HG02885 (cell line): ENCODE data around the gene GABRB1.

ENCODE experiments used
- ATAC-seq: cut with Tn5 transposase; IDR thresholded peaks from one replicate; pipeline ENCODE4 v1.9.1; 2021; ENCODE audit warnings: mild to moderate bottlenecking; ENCODE audit not compliant: unreplicated experiment, poor library complexity

The GABRB1 gene

DNA sequence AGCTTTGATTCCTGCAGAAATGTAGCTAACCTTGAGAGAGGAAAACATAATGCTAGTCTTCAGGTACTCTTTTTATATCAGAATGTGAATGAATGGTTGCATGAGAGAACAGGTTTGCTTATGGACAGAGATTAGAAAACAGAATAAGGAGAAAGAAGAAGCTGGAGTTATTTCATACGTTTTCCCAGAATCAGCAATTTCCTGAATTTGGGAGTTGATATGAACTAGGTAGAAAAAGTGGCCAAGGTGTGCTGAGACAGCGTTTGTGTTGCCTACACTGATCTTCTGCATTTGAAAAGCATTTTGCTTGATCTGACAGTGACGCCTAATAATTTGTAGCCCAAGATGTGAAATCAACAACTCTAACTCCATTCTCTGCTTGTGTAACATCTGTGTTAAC is 12.5 kb downstream of the GABRB1 start:
- ATAC-seq, result no peak

DNA sequence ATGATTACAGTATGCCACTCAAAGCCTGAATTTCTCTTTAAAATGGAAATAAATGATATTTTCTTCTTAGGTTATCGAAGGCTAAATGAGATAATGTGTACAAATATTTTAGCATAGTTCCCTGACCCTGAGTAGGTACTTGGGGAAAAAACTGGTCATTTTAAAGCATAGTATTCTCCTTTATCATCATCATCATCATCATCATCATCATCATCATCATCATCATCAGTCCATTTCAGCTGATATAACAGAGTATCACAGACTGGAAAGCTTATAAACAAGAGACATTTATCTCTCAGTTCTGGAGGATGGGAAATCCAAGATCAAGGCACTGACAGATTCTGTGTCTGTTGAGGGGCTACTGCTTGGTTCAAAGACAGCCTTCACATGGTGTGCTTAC is 13.9 kb downstream of the GABRB1 start:
- no peak for ATAC-seq

DNA sequence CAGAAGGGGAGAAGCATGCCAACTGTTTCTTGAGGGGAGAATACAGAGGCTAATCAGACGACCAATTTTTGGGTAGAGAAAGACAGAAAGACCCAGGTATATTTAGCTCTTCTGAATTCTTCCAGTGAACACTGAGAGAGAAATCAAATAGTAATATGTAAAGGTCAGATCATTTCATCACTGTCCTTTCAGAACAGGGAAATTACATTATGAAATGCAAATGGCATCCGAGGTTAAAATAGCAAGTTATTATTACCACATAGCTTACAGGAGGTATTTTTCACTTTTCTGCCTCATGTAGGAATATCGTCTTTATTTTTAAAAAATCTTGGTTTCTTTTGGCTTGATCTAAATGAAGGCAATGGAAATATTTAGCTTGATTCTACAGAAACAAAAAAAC is 18.0 kb downstream of the GABRB1 start:
- ATAC-seq, result no peak

DNA sequence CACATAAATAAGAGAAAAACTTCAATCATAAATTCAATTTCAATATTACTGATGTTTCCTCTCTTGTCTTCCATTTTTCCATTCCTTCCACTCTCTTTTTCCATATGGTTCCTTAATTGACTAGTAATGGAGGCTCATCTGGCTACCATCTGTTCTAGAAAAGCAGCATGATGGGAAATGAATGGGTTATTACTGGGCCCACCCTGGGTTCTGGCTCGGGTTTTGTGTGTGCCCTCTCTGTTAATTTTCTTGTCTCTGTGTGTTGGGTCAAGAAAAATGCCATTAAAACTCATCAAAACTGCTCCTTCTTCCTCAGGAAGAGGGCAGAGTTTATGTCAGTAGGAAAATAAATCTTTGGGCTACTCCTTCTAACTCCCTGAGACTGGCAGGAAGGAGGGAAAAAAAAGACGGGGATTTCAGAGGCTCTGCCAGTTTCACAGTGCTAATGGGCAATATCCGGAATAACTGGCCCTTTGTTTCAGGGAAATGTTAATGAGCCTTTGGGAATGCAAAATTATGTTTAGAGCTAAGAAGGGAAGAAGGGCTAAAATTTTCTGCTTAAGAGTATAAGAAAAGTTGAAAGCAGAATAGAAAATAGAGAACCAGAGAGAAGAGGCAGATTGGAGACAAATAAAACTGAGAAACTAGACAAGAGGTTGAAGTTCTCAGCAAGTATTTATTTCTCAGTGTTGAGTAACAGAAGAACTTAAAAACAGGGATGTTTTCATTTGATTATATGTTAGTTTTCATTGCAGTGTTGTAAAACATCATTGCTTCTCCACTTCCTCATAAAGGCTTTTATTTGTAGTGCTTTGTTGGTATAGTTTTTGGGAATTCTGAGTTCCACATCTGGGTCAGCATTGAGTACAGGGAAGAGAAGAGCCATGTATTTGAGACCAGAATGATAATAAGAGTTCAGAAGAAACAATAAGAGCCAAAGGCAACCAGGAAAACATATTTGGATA is 19.7 kb downstream of the GABRB1 start:
- no peak for ATAC-seq

DNA sequence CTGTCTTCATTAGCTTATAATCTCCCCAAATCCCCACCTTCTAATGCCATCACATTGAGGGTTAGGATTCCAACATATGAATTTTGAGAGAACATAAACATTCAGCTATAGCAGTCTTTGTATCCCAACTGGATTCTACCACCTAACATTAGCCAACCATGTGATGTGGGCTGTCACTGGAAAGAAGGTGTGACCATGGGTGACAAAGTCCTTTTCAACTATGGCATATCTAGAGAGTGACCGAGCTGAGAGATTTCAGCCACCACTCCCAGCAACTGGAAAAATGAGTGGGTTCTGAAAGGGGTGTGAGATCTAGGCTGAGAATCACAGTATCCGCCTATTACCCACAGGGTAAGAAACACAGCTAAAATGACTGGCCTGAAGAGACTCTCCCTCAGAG is 22.1 kb downstream of the GABRB1 start:
- no peak for ATAC-seq

DNA sequence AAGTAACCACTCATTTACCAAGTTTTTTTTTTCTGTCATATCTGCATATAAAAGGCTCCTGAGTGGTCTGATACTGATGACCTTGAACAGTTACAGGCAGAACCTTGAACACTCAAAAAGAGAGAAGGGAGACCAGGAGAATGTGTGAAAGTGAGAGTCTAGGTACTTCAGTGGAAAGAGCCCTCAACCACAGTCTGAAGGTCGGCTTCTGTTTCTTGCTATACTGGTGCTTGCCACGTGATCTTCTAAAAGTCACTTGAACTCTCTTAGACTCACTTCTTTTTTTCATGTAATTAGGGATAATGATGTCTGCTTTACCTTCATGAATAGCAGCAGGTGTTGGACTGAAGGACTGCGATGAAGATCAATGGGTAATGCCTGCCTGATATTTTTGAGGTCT is 22.8 kb downstream of the GABRB1 start:
- peak; percentile 63 for ATAC-seq

DNA sequence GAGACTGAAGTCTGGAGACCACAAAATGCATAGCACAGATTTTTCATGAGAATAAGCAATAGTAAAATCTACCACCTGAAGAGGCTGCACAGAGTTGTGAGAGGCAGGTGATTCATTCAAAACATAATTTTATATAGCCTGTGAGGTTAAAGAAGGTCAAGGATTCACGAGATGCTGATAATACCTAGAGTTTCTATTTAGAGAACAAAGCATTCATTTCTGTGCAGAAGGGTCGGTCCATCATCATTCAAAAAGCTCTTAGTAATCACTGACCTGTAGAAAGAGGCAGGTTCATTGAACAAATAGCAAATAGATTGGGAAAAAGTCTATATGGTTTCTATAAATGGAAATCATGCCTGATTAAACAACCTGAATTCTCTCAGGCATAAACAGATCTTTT is 26.6 kb downstream of the GABRB1 start:
- ATAC-seq, result no peak

DNA sequence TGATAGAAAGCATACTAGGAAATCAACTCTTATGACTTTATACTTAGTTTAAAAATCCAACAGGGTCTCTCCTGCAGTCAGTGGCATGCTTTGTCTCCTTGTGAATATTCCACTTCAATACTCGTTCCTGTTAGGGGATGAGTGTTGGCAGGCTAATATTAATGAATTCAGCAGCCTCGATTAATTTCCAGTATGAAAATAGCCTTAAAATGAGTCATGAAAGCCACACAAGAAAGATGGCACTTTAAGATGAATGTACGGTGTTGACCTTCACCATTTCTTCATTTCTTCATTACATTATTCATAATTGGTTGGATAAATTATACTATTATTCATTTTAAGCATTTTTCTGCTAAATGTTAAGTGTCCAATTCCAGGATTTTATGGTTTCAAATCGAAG is 29.2 kb downstream of the GABRB1 start:
- ATAC-seq, result no peak

DNA sequence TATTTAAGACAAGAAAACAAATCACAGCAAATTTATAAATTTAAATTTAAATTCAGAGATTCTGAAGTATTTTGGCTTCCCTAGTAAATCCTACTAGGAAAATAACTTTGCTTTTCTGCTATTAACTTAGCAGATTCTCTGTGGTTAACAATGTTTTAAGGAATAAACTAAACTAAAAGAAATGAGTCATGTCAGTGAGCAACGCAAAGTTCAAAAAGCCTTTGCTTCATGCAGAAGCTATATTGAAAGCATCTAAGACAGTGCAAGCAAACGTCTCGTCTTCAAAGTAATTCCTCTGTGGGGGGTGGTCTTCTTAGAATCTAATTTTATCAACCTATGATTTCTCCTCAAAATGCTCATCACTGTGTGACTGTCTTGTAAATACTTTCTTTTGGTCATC is 30.1 kb downstream of the GABRB1 start:
- no peak for ATAC-seq

DNA sequence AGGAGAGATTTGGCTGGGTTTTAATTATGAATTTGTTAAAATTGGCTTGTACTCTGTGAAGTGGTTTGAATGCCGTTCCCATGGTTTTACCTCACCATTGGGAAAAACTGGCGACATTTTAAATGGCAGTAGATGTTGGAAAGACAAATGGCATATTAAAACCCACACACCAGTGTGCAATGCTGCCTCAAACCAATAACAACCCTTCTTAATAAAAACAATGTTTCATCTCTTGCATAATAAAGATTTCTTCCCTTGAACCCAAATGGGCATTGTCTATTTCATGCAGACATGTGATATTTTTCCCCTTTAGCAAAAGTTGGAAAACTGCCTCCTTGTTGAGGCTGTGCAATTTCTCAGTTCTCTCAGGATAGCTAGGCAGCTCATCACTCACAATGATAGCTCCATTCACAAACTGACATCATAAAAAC is 33.7 kb downstream of the GABRB1 start:
- no peak for ATAC-seq

DNA sequence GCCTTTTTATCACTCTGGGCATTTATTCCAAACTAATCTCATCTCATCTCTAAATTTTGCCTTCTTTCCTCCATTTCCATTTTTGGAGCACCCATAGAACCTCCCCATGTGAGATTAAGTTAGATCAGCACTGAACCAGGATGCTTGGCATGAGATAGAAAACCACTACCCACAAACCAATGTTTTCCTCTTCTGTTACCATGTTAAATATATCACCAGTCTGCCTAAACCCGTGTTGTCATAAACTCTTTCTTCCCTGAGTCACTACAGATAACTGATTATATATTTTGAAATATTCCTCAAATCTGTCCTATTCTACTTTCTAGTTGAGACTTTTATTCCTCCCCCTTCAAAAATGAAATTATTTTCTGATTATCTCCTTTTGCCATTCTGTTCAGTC is 37.6 kb downstream of the GABRB1 start:
- ATAC-seq, result no peak

DNA sequence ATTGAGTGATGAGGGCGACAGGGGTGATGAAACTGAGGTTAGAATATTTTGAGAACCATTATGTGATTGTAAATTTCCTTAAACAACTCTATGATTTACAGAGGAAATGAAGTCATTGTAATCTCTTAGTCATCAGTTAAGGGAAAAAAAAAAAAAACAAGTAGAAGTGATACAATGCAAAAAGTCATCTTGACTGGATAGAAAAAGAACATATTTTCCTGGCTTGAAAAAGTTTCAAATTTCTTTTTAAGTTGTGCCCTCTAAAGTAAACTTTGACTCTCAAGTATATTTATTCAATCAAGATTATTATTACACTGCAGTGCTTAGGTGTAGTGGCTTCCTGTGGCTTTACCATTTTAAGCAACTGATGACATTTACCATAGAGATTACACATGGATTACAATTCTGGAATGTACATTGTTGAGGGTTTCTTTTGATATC is 40.6 kb downstream of the GABRB1 start:
- no peak for ATAC-seq

DNA sequence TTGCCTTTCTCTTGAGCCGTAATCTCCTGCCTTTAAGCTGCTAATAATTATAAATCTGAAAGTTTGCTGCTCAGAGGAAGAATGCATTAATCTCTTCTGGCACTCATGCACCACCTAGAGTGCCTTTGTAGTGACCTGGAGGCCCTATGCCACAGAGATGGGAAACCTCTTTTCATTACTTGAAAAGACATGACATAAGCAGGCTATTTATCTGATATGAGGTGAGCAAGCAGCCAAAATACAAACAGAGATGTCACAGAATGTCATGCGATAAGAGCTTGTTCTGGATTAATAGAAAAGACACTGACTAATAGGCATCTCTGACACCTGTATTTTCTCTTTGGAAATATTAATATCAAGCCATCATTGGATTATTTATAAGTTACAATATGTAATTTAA is 42.3 kb downstream of the GABRB1 start:
- no peak for ATAC-seq

DNA sequence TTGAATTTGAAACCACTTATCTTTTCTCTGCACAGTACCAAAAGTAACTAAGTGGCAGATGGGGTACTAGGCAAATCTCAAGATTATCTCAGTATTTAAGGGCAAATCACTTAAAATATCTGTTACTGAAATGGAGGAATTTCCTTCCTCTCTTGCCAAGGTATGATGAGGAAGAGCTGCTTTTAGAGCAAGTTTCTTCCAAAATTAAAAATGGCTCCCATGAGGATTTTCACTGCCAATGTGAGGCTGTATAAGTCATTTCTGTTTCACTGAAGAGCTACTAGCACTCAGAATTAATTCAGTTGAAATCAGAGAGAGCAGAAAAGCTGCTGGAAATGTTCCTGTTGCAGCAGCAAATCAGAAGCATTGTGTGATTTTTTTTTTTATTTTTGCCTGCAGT is 43.4 kb downstream of the GABRB1 start:
- ATAC-seq, result no peak

DNA sequence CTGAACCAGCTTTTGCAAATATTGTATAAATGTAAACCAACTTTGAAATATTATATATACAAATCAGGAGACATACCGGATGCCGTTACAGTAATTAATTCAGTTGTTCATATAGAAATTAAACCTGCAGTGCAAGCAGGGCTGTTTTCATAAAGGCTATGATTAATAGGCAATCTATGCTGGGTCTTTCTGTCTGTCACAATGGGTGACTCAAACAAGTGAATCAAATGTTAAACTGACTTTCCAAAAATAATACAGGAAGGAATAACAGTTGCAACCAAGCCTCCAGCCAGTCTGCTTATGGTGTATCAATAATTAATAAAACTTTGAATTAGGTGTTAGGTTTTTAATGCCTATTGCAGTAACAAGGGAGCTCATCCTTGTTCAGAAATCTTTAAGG is 43.9 kb downstream of the GABRB1 start:
- no peak for ATAC-seq

DNA sequence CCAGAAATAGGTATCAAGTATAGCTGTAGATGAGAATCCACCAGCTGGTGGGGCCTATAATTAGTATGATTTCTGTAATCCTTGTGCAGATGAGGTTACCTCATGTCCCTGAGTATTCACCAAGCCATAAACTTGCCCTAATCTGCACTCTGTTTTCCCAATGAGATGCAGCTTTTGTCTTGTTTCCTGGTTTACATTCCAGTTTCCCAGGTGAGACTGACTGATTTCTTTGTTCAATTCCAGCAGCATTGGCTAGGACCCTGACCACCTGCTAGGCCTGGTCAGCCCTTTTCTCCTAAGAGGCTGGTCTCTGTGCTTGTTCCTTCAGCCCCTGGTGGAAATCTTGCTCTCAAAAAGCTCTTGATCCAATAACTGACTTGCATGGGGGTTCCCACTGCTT is 44.6 kb downstream of the GABRB1 start:
- no peak for ATAC-seq

DNA sequence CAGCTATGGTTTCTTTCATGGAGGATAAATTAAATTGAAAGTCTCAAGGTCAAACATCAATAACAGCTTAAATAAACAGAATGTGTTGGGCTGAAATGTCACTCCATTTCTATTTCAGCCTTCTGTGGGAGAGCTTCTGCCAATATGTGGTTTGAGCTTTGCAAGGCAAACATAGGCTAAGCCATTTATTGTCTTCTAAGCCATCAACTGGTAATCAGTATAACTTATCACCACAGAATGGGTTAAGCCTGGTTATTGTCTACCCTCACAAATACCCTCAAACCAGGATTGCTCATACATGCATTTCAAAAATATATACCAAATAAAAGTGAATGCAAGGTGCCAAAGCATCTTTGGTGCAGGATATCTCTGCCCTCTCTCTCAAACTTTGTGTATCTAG is 52.7 kb downstream of the GABRB1 start:
- ATAC-seq, result no peak

DNA sequence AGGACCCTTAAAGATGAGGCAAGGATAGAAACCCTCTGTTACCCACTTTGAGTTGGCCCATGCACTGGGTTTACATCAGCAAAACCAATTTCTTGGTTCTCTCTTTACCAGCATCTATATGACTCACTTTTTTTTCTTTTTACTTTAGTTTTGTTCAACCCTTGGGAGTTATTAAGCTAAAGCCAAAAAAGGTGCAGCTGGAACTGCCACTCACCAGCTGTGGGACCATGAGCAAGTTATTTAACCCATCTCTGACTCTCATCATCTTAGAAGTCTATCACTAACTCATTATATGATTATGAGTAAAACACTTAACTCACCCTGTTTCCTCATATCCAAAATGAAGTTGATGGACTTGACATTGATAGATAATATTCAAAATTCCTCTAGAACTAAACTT is 53.4 kb downstream of the GABRB1 start:
- ATAC-seq, result no peak

DNA sequence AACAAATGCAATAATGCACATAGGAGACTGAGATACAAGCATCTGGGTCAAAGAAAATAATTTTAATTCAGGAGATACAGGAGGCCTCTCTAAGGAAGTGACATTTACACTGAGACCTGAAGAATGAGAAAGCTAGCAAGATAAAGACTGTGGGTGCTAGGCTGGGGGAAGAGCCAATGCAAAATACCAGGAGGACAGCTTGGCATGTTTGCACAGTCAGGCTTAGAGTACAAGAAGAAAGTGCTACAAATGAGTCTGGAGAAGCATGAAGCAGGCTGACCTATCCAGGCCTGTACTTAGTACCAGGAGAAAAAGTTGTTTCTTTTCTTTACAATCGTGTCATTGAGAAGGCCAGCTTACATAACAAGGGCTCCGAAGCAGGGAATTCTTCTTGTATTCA is 56.9 kb downstream of the GABRB1 start:
- no peak for ATAC-seq

DNA sequence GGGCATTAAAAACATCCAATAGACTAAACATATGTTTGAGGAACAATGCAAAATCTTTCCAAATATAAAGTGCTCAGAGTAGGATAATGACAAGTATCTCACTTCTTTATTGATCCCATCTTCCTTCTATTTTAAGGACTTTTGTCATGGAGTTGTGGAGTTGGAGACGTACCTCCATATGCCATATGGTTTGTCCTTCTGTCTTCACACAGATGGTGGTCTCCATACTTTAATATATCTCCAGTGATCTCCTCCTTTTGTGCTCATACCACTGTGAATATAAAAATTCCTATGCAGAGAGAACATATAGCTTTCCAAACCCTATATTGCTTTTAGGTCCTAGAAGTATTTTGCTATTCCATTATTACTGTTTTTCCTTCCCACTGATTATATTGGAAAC is 64.5 kb downstream of the GABRB1 start:
- no peak for ATAC-seq

DNA sequence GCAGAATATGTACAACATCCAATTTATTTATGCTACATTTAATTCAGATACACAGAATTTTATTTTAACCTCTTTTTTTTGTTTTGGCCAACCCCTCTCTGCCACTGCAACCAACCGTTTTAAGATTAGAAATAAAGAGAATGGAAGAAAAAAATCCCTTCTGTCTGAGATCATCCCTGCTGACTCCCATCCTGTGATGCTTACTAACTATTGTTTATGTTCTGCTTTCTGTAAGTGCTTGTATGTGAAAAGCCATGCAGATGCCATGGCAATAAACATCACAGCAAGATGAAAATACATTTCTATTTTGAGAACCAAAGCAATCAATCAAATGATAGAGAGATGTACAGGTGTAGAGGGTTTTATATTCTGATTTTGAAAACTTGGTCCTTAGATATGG is 70.1 kb downstream of the GABRB1 start:
- no peak for ATAC-seq

DNA sequence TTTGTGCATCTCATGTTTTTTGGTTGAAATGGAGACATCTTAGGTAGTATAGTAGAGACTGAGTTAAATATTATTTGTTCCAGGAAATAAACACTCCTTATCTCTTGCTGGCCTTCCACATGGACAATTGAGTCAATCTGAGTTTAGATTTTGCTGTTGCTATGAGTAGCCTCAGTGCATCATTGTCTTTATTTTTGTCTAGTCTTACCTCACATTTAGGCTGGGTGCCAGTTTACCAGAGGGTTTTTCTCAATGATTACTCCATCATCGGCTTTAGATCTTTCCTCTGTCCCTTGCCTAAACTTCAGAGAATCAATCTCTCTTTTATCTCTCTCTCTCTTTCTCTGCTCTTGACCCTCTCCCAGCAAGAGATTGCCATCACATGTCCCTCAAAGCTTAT is 73.6 kb downstream of the GABRB1 start:
- ATAC-seq, result no peak
